H1 (cell line): Measurements from ENCODE around the gene MACROH2A1. TPM values are rescaled to one million over a fixed set of nuclear protein-coding genes. Genes with fewer than 3 reads are reported as not detected.

Experiments used
- CTCF ChIA-PET: fragments of 300-600 bp; sonication (Branson Sonifier 250); formaldehyde crosslinking; loops from one replicate; lab custom pipeline; 2021; ENCODE audit not compliant: partially characterized antibody; lab: Charles Lee
- POLR2A ChIA-PET: fragments of 300-600 bp; sonication (Branson Sonifier 250); formaldehyde crosslinking; loops from one replicate; lab custom pipeline; 2021; ENCODE audit warnings: inconsistent platforms; ENCODE audit not compliant: partially characterized antibody; lab: Charles Lee
- DNase-seq, 2 experiments: peaks; one replicate each; pipeline versions ENCODE4 v3.0.0 to v3.0.0-alpha.2; 2010 to 2022; ENCODE audit warnings: low spot score in 2 of 2, low read depth in 1 of 2, mixed read lengths in 1 of 2
- FAIRE-seq: peaks from 2 replicates; lab custom pipeline; 2011; peaks lifted over from hg19 to GRCh38; lab: Jason Lieb, UNC
- H2AFZ ChIP-seq: 2 replicates; pipeline ENCODE4 v1.8.1; 2012; ENCODE audit warnings: low read length, inconsistent platforms
- H2AK5ac ChIP-seq: 2 replicates; pipeline ENCODE4 v1.6.1; 2013; ENCODE audit warnings: low read depth, low read length
- H2BK120ac ChIP-seq: replicated peaks from 2 replicates; pipeline ENCODE3; 2013; ENCODE audit warnings: low read depth, low read length, inconsistent platforms
- H2BK12ac ChIP-seq: 2 replicates; pipeline ENCODE4 v1.6.1; 2013; ENCODE audit warnings: low read depth, low read length
- H2BK15ac ChIP-seq: 2 replicates; pipeline ENCODE4 v1.6.1; 2013; ENCODE audit warnings: low read length
- H2BK20ac ChIP-seq: 2 replicates; pipeline ENCODE4 v1.6.1; 2013; ENCODE audit warnings: low read length
- H2BK5ac ChIP-seq: 2 replicates; pipeline ENCODE4 v1.6.1; 2013; ENCODE audit warnings: low read depth, low read length
- H3K14ac ChIP-seq: 2 replicates; pipeline ENCODE4 v1.6.1; 2013; ENCODE audit warnings: inconsistent platforms; ENCODE audit not compliant: insufficient read length
- H3K18ac ChIP-seq: 2 replicates; pipeline ENCODE4 v1.6.1; 2013; ENCODE audit warnings: low read length; ENCODE audit errors: extremely low read depth
- H3K23ac ChIP-seq: 2 replicates; pipeline ENCODE4 v1.6.1; 2013; ENCODE audit warnings: inconsistent platforms; ENCODE audit not compliant: insufficient read length
- H3K23me2 ChIP-seq: 2 replicates; pipeline ENCODE4 v1.6.1; 2013; ENCODE audit warnings: low read depth, low read length
- H3K27ac ChIP-seq: 2 replicates; pipeline ENCODE4 v1.6.1; 2011; ENCODE audit warnings: low read depth, low read length, inconsistent platforms
- H3K27me3 ChIP-seq, 4 experiments: replicated peaks in 1 of 4; 1 replicate in 1 of 4; 2 replicates in 3 of 4; pipeline versions ENCODE4 v1.6.1 to v1.8.1; 2011 to 2013; ENCODE audit warnings: low read length in 3 of 4, mild to moderate bottlenecking in 3 of 4, inconsistent platforms in 2 of 4, mixed read lengths in 2 of 4, moderate library complexity in 1 of 4; ENCODE audit not compliant: control insufficient read depth in 3 of 4, insufficient read depth in 3 of 4; ENCODE audit errors: extremely low read depth in 1 of 4
- H3K36me3 ChIP-seq, 4 experiments: 2 replicates each; pipeline versions ENCODE4 v1.6.1 to v1.8.1; 2011 to 2013; ENCODE audit warnings: mild to moderate bottlenecking in 4 of 4, low read length in 3 of 4, moderate library complexity in 2 of 4, control low read depth in 1 of 4, inconsistent platforms in 1 of 4; ENCODE audit not compliant: insufficient read depth in 4 of 4, control insufficient read depth in 2 of 4
- H3K4ac ChIP-seq: replicated peaks from 2 replicates; pipeline ENCODE3; 2013; ENCODE audit warnings: low read length, low read depth, mixed read lengths, inconsistent platforms; ENCODE audit not compliant: insufficient read length
- H3K4me1 ChIP-seq, 4 experiments: replicated peaks in 1 of 4; 1 replicate in 1 of 4; 2 replicates in 3 of 4; pipeline versions ENCODE4 v1.6.1 to v1.8.1; 2011 to 2013; ENCODE audit warnings: low read length in 3 of 4, inconsistent platforms in 2 of 4, mixed read lengths in 1 of 4; ENCODE audit not compliant: insufficient read depth in 4 of 4, control insufficient read depth in 3 of 4
- H3K4me2 ChIP-seq, 2 experiments: 2 replicates each; pipeline versions ENCODE4 v1.6.1 to v1.8.1; 2011 to 2013; ENCODE audit warnings: low read depth in 2 of 2, low read length in 2 of 2, control low read depth in 1 of 2, inconsistent platforms in 1 of 2, mild to moderate bottlenecking in 1 of 2; ENCODE audit not compliant: insufficient read depth in 1 of 2
- H3K4me3 ChIP-seq, 4 experiments: fragments of 200-600, 300-600 bp in 1 of 4; sonication (generic), shearing (Covaris generic), sonication (Bioruptor Twin) in 1 of 4; 2 replicates each; pipeline versions ENCODE4 v1.5.1 to v1.8.1; 2011 to 2016; ENCODE audit warnings: low read length in 4 of 4, low read depth in 3 of 4, control low read depth in 2 of 4, inconsistent platforms in 2 of 4, mild to moderate bottlenecking in 2 of 4, mixed read lengths in 1 of 4, moderate library complexity in 1 of 4; ENCODE audit not compliant: insufficient read depth in 2 of 4; ENCODE audit errors: extremely low read depth in 1 of 4
- H3K56ac ChIP-seq: replicated peaks from 2 replicates; pipeline ENCODE3; 2013; ENCODE audit warnings: low read depth, mild to moderate bottlenecking, mixed read lengths, low read length, inconsistent platforms; ENCODE audit not compliant: insufficient read length
- H3K79me1 ChIP-seq: 2 replicates; pipeline ENCODE4 v1.6.1; 2013; ENCODE audit warnings: low read depth, low read length, control low read depth
- H3K79me2 ChIP-seq, 2 experiments: 2 replicates each; pipeline versions ENCODE4 v1.6.1 to v1.8.1; 2012 to 2013; ENCODE audit warnings: low read length in 2 of 2, mild to moderate bottlenecking in 2 of 2, inconsistent platforms in 1 of 2; ENCODE audit not compliant: insufficient read depth in 2 of 2, control insufficient read depth in 1 of 2
- H3K9ac ChIP-seq, 4 experiments: replicated peaks in 1 of 4; 1 replicate in 1 of 4; 2 replicates in 3 of 4; pipeline versions ENCODE4 v1.6.1 to v1.8.1; 2011 to 2013; ENCODE audit warnings: low read depth in 3 of 4, low read length in 3 of 4, control low read depth in 2 of 4, mild to moderate bottlenecking in 2 of 4, moderate library complexity in 2 of 4, inconsistent platforms in 1 of 4; ENCODE audit errors: extremely low read depth in 1 of 4
- H3K9me3 ChIP-seq, 2 experiments: 2 replicates each; pipeline versions ENCODE4 v1.6.1 to v1.8.1; 2012 to 2013; ENCODE audit warnings: mild to moderate bottlenecking in 2 of 2, moderate library complexity in 2 of 2, control low read depth in 1 of 2, inconsistent platforms in 1 of 2, low read depth in 1 of 2, low read length in 1 of 2, mixed read lengths in 1 of 2; ENCODE audit not compliant: insufficient read depth in 2 of 2
- H4K20me1 ChIP-seq, 2 experiments: replicated peaks in 1 of 2; 2 replicates each; pipeline versions ENCODE3 to v1.8.1; 2011 to 2013; ENCODE audit warnings: inconsistent platforms in 2 of 2, low read length in 2 of 2, mild to moderate bottlenecking in 1 of 2; ENCODE audit not compliant: insufficient read depth in 2 of 2, control insufficient read depth in 1 of 2
- H4K5ac ChIP-seq: 2 replicates; pipeline ENCODE4 v1.6.1; 2013; ENCODE audit warnings: low read length, low read depth, mixed read lengths, inconsistent platforms; ENCODE audit not compliant: insufficient read length
- H4K8ac ChIP-seq: 2 replicates; pipeline ENCODE4 v1.8.0; 2013; ENCODE audit warnings: mild to moderate bottlenecking, moderate library complexity, low read length, inconsistent platforms; ENCODE audit not compliant: insufficient read depth; ENCODE audit errors: extremely low read depth
- H4K91ac ChIP-seq: replicated peaks from 2 replicates; pipeline ENCODE3; 2013; ENCODE audit warnings: low read length, mixed read lengths, inconsistent platforms; ENCODE audit not compliant: insufficient read length
- CREB1 ChIP-seq: IDR thresholded peaks from 2 replicates; pipeline ENCODE4 v1.6.1; 2012; ENCODE audit warnings: inconsistent platforms
- EZH2 ChIP-seq: fragments of 200-600 bp; sonication (generic); IDR thresholded peaks from 2 replicates; pipeline ENCODE4 v1.7.1; 2012; ENCODE audit warnings: low read depth, mild to moderate bottlenecking, moderate library complexity, low read length, inconsistent platforms; ENCODE audit not compliant: severe bottlenecking
- HDAC2 ChIP-seq, 2 experiments: fragments of 300-600 bp in 1 of 2; sonication (generic) in 1 of 2; IDR thresholded peaks; 2 replicates each; pipeline ENCODE4 v1.6.1; 2011 to 2012; ENCODE audit warnings: low read depth in 2 of 2, low read length in 2 of 2, mild to moderate bottlenecking in 2 of 2, moderate library complexity in 2 of 2, borderline replicate concordance in 1 of 2, inconsistent platforms in 1 of 2
- RAD21 ChIP-seq, 2 experiments: IDR thresholded peaks in 1 of 2; conservative IDR thresholded peaks in 1 of 2; 2 replicates each; pipeline ENCODE4 v1.6.1; 2011; ENCODE audit warnings: low read depth in 2 of 2, low read length in 2 of 2, improper control_type of control experiment in 1 of 2, inconsistent platforms in 1 of 2, mild to moderate bottlenecking in 1 of 2, moderate library complexity in 1 of 2
- RXRA ChIP-seq: IDR thresholded peaks from 2 replicates; pipeline ENCODE4 v1.6.1; 2011; ENCODE audit warnings: low read depth, mild to moderate bottlenecking, low read length, moderate library complexity; ENCODE audit not compliant: insufficient read depth
- WGBS, 2 experiments: shearing (Covaris generic) in 1 of 2; methylation state at CpG; one replicate each; pipeline versions ENCODE4 v1.1.6 to v1.1.7; 2013 to 2015; ENCODE audit warnings: low lambda C conversion rate in 2 of 2, mixed read lengths in 2 of 2, inconsistent platforms in 1 of 2, low coverage in 1 of 2, missing lambda C conversion rate in 1 of 2; ENCODE audit not compliant: insufficient replicate concordance in 2 of 2, insufficient coverage in 1 of 2, insufficient read length in 1 of 2; ENCODE audit errors: extremely low coverage in 1 of 2, missing lambda C conversion rate in 1 of 2; 5-methylcytosine and 5-hydroxymethylcytosine counted together
- polyA plus RNA-seq, 7 experiments: library from polyadenylated mRNA; depleted of rRNA in 3 of 7; stranded (reverse) in 5 of 7; unstranded in 2 of 7; fragments of >200 nt in 5 of 7; fragments of 200-250 nt in 2 of 7; gene quantifications; 1 replicate in 5 of 7; 2 replicates in 1 of 7; 4 replicates in 1 of 7; pipeline versions ENCODE4 v1.2.1 to v1.2.3, GENCODE V29; 2011 to 2013; ENCODE audit warnings: missing spikeins in 2 of 7, mixed read lengths in 2 of 7
- total RNA-seq: library from RNA; stranded (reverse); fragmentation: NEBNext Ultra II Directional; extraction: Animal tissue kit (Norgen Biotek cat#: 25700); gene quantifications from 2 replicates; pipeline ENCODE4 v1.2.1, GENCODE V29; 2021
- TF ChIP-seq, protein P1 (sequence below), 3 experiments: IDR thresholded peaks; 1 replicate in 2 of 3; 2 replicates in 1 of 3; pipeline versions ENCODE4 v1.5.1 to v1.6.1; 2011; ENCODE audit warnings: low read length in 3 of 3, mild to moderate bottlenecking in 3 of 3, inconsistent platforms in 2 of 3, low read depth in 1 of 3, moderate library complexity in 1 of 3; ENCODE audit not compliant: insufficient read depth in 1 of 3; ENCODE audit errors: control extremely low read depth in 1 of 3
- TF ChIP-seq, protein P2 (sequence below): IDR thresholded peaks from 2 replicates; pipeline ENCODE4 v1.6.1; 2012; ENCODE audit warnings: inconsistent platforms

The MACROH2A1 gene
- total and polyA plus RNA-seq, 2 of the 8 experiments (the other 6 are each of a cell fraction or from before 2014, with no cell fraction given), result 60.0 to 92.3 TPM

DNA sequence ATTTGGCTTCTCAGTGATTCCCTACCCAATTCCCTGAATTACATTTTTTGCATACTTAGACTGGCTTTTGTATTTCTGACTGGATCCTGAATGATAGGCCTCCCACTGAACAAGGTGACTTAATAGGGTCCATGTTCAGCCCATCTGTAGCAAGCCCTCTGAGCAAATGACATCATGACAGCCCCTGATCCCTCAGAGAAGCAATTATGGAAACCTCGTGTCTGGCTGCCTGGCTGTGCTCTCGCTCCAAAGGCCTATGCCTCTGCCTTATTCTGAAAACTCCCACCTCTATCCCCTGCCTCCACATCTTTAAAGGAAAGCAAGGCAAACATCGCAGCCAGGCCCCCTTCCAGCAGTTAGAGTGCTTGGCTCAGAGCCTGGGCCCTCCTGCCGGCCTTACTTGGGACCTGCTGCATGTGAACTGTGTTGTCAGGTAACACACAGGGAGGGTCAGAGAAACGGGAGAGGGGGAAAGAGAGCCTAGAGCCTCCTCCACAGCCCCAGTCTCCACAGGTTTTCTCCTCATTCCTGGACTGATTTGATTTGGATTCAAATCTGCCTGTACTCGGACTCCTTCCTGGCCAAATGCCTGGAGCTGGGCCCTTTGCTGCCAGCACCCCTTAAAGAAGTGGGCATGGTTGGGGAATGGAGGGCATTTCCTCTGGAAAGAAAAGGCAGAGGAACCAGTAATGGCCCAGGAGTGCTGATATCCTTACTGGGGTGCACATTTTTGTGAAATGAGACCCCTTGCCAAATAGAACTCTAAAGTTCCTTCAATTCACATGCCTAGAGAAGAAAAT is 44.3 kb upstream of the MACROH2A1 start:
- Histone ChIP-seq H2BK15ac (no peak overlapping the region), H4K8ac (no peak overlapping the region), H3K23ac (no peak overlapping the region), H2AK5ac (no peak overlapping the region), H2BK12ac (no peak overlapping the region), H4K91ac (no peak overlapping the region), H3K9ac (no peak overlapping the region), H3K4me1 (no peaks in the 10 kb centered on the region; a peak in 1 of 7 replicates), H3K23me2 (no peaks in the 10 kb centered on the region; the same call in 1 of the 2 replicates), H3K9me3 (no peaks in the 10 kb centered on the region), H2BK5ac (no peak overlapping the region), H2AFZ (no peak overlapping the region), H3K27ac (no peak overlapping the region), H3K27me3 (peaks cover 0 to 3% (median 0%) of the 10 kb centered on the region in 4 experiments; a peak in 2 of 7 replicates), H3K79me1 (no peaks in the 10 kb centered on the region), H4K5ac (no peak overlapping the region), H4K20me1 (no peaks in the 10 kb centered on the region), H3K56ac (no peak overlapping the region), H2BK120ac (no peak overlapping the region), H3K79me2 (no peaks in the 10 kb centered on the region), H3K36me3 (no peaks in the 10 kb centered on the region), H3K18ac (no peak overlapping the region), H2BK20ac (no peak overlapping the region), H3K14ac (no peak overlapping the region), H3K4me2 (no peak overlapping the region), H3K4me3 (no peak overlapping the region), H3K4ac (no peak overlapping the region)
- 84% methylated on average over 6 of the region's 6 CpGs; no CpG with 5 or more reads in 1 of the 2 experiments for whole genome bisulfite sequencing, 2 experiments
- FAIRE-seq, result no peak
- DNase-seq, result peak in 1 of 2 experiments; percentile 35
- ChIA-PET CTCF (interaction anchor here (0.5 to 19.4 kb wide), 5 partner anchors 17 to 122 kb away, joined by 3 to 264 read pairs (median 4); no protein-coding TSS in a partner anchor), POLR2A (no interaction called here)
- TF ChIP-seq EZH2 (no peak), HDAC2 (IDR thresholded peaks at IDR 0.05; ENCODE audit: borderline replicate concordance in 1 of 2, low read depth in 2 of 2, low read length in 2 of 2) (no peak), CREB1 (no peak), RXRA (no peak), RAD21 (IDR thresholded peaks at IDR 0.05 in 1 of 2, conservative IDR thresholded peaks at IDR 0.05 in 1 of 2; ENCODE audit: low read depth in 2 of 2, low read length in 2 of 2) (no peak)
- TF ChIP-seq, protein P1, sequence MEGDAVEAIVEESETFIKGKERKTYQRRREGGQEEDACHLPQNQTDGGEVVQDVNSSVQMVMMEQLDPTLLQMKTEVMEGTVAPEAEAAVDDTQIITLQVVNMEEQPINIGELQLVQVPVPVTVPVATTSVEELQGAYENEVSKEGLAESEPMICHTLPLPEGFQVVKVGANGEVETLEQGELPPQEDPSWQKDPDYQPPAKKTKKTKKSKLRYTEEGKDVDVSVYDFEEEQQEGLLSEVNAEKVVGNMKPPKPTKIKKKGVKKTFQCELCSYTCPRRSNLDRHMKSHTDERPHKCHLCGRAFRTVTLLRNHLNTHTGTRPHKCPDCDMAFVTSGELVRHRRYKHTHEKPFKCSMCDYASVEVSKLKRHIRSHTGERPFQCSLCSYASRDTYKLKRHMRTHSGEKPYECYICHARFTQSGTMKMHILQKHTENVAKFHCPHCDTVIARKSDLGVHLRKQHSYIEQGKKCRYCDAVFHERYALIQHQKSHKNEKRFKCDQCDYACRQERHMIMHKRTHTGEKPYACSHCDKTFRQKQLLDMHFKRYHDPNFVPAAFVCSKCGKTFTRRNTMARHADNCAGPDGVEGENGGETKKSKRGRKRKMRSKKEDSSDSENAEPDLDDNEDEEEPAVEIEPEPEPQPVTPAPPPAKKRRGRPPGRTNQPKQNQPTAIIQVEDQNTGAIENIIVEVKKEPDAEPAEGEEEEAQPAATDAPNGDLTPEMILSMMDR (IDR thresholded peaks at IDR 0.05; ENCODE audit: control extremely low read depth in 1 of 3, insufficient read depth in 1 of 3, low read depth in 1 of 3, low read length in 3 of 3), result no peak
- TF ChIP-seq, protein P2, sequence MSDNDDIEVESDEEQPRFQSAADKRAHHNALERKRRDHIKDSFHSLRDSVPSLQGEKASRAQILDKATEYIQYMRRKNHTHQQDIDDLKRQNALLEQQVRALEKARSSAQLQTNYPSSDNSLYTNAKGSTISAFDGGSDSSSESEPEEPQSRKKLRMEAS, result no peak
